Natural killer cell (primary cell): Measurements from ENCODE around the gene GPR22. TPM values are rescaled to one million over a fixed set of nuclear protein-coding genes. Genes with fewer than 3 reads are reported as not detected.

ENCODE experiments used
- ATAC-seq, 3 donors: fragments of 150-1000 bp in 2 of 3; fragments of 200-7000 bp in 1 of 3; cut with Tn5 transposase; 1 replicate in 1 of 3; 2 replicates in 2 of 3; pipeline ENCODE4 v1.10.0; 2021; ENCODE audit warnings: mild to moderate bottlenecking in 2 of 3, moderate library complexity in 2 of 3
- DNase-seq, 2 donors: peaks; one replicate each; pipeline versions ENCODE4 v3.0.0 to v3.0.0-alpha.2; 2013 to 2021; ENCODE audit warnings: mixed read lengths in 1 of 2
- H3K27ac ChIP-seq: one replicate; pipeline ENCODE4 v1.5.1; 2013; ENCODE audit warnings: mild to moderate bottlenecking, low read length
- H3K27me3 ChIP-seq: one replicate; pipeline ENCODE4 v1.6.1; 2013; ENCODE audit warnings: low read length; ENCODE audit not compliant: control insufficient read depth, insufficient read depth
- H3K36me3 ChIP-seq: one replicate; pipeline ENCODE4 v1.6.1; 2013; ENCODE audit warnings: low read length; ENCODE audit not compliant: control insufficient read depth, insufficient read depth
- H3K4me1 ChIP-seq: one replicate; pipeline ENCODE4 v1.6.1; 2013; ENCODE audit warnings: low read length; ENCODE audit not compliant: control insufficient read depth, insufficient read depth
- H3K4me3 ChIP-seq: one replicate; pipeline ENCODE4 v1.5.1; 2013; ENCODE audit warnings: low read length
- H3K9me3 ChIP-seq: one replicate; pipeline ENCODE4 v1.6.1; 2013; ENCODE audit warnings: low read length; ENCODE audit not compliant: control insufficient read depth, insufficient read depth
- H3K27ac Mint-ChIP-seq, 2 donors: one replicate each; pipeline ENCODE4 v1.8.0; 2022; ENCODE audit warnings: mild to moderate bottlenecking in 2 of 2, mixed read lengths in 2 of 2, moderate library complexity in 1 of 2
- H3K27me3 Mint-ChIP-seq, 2 donors: one replicate each; pipeline ENCODE4 v1.8.0; 2022; ENCODE audit warnings: low read depth in 2 of 2, mixed read lengths in 2 of 2
- H3K36me3 Mint-ChIP-seq: one replicate; pipeline ENCODE4 v1.8.0; 2022; ENCODE audit warnings: mixed read lengths
- H3K4me1 Mint-ChIP-seq, 2 donors: one replicate each; pipeline ENCODE4 v1.8.0; 2022; ENCODE audit warnings: mixed read lengths in 2 of 2
- H3K4me3 Mint-ChIP-seq: one replicate; pipeline ENCODE4 v1.8.0; 2022; ENCODE audit warnings: mild to moderate bottlenecking, moderate library complexity, mixed read lengths
- H3K9me3 Mint-ChIP-seq, 2 donors: one replicate each; pipeline ENCODE4 v1.8.0; 2022; ENCODE audit warnings: mixed read lengths in 2 of 2
- WGBS: methylation state at CpG from one replicate; pipeline ENCODE4 v1.1.7; 2013; ENCODE audit warnings: missing lambda C conversion rate; ENCODE audit not compliant: insufficient coverage; 5-methylcytosine and 5-hydroxymethylcytosine counted together
- intact Hi-C: fragments of 100-400 bp; cut with micrococcal nuclease; formaldehyde crosslinking; loops from one replicate; pipeline ENCODE4 v1.14.2; 2022
- total RNA-seq, 4 donors: library from RNA; stranded (reverse); fragments of 120-200 nt in 1 of 4; gene quantifications; one replicate each; pipeline versions ENCODE4 v1.2.3 to v1.2.4, GENCODE V29; 2013 to 2022
- TF ChIP-seq, protein P1 (sequence below): fragments of 200-600 bp; IDR thresholded peaks from one replicate; pipeline ENCODE4 v1.8.0; 2022; ENCODE audit warnings: antibody characterized with exemption

The GPR22 gene
- total RNA-seq, 3 donors from 2014 or later (not counting 1 experiment from before 2014, with no cell fraction given): not detected

DNA sequence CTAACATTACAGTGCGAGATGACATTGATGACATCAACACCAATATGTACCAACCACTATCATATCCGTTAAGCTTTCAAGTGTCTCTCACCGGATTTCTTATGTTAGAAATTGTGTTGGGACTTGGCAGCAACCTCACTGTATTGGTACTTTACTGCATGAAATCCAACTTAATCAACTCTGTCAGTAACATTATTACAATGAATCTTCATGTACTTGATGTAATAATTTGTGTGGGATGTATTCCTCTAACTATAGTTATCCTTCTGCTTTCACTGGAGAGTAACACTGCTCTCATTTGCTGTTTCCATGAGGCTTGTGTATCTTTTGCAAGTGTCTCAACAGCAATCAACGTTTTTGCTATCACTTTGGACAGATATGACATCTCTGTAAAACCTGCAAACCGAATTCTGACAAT lies 4.3 kb downstream of the GPR22 start:
- Histone ChIP-seq H3K9me3 (no peaks in the 10 kb centered on the region), H3K36me3 (no peaks in the 10 kb centered on the region), H3K27me3 (no peaks in the 10 kb centered on the region), H3K27ac (no peak overlapping the region), H3K4me3 (no peak overlapping the region), H3K4me1 (no peaks in the 10 kb centered on the region)
- no peaks in the 10 kb centered on the region for H3K36me3 Mint-ChIP-seq
- DNase-seq (no peak), ATAC-seq (no peak)
- H3K4me3 Mint-ChIP-seq: no peak overlapping the region
- intact Hi-C loops: no loop called here
- H3K27me3 Mint-ChIP-seq: no peaks in the 10 kb centered on the region
- 86% methylated on average over 2 of the region's 5 CpGs for WGBS
- H3K27ac Mint-ChIP-seq: no peak overlapping the region
- H3K4me1 Mint-ChIP-seq: peaks cover 2 to 6% of the 10 kb centered on the region in 2 donors
- TF ChIP-seq, protein P1, sequence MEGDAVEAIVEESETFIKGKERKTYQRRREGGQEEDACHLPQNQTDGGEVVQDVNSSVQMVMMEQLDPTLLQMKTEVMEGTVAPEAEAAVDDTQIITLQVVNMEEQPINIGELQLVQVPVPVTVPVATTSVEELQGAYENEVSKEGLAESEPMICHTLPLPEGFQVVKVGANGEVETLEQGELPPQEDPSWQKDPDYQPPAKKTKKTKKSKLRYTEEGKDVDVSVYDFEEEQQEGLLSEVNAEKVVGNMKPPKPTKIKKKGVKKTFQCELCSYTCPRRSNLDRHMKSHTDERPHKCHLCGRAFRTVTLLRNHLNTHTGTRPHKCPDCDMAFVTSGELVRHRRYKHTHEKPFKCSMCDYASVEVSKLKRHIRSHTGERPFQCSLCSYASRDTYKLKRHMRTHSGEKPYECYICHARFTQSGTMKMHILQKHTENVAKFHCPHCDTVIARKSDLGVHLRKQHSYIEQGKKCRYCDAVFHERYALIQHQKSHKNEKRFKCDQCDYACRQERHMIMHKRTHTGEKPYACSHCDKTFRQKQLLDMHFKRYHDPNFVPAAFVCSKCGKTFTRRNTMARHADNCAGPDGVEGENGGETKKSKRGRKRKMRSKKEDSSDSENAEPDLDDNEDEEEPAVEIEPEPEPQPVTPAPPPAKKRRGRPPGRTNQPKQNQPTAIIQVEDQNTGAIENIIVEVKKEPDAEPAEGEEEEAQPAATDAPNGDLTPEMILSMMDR: no peak
- no peaks in the 10 kb centered on the region for H3K9me3 Mint-ChIP-seq

DNA sequence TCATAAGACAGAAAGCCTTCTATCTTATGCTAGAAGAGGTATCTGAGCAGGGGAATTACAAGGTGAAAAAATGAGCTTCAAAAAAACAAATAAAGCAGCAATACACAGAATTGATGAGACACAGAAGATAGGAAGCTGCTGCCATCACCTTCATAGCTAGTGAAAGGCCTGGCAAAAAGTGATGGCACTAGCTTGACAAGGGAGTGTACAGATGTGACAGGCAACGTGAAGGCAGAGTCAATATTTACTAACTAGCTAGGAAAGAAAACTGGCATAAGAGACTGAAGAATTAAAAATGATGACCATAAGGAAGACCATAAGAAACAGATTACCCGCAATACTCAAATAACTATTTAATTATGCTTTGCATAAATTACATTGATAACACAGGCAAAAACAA lies 9.4 kb downstream of the GPR22 start:
- H3K36me3 ChIP-seq: no peaks in the 10 kb centered on the region
- H3K27me3 ChIP-seq: no peaks in the 10 kb centered on the region
- H3K27me3 Mint-ChIP-seq: no peaks in the 10 kb centered on the region
- no peak overlapping the region for H3K4me3 Mint-ChIP-seq
- ATAC-seq: no peak
- H3K4me1 Mint-ChIP-seq: peaks cover 7 to 15% of the 10 kb centered on the region in 2 donors
- DNase-seq: no peak
- 93% methylated on average over 1 of the region's 2 CpGs for WGBS
- H3K27ac Mint-ChIP-seq: no peak overlapping the region
- H3K9me3 Mint-ChIP-seq: no peaks in the 10 kb centered on the region
- TF ChIP-seq, protein P1: no peak
- intact Hi-C loops: no loop called here
- no peak overlapping the region for H3K4me3 ChIP-seq
- H3K36me3 Mint-ChIP-seq: no peaks in the 10 kb centered on the region
- H3K9me3 ChIP-seq: no peaks in the 10 kb centered on the region
- H3K4me1 ChIP-seq: no peaks in the 10 kb centered on the region
- no peak overlapping the region for H3K27ac ChIP-seq

DNA sequence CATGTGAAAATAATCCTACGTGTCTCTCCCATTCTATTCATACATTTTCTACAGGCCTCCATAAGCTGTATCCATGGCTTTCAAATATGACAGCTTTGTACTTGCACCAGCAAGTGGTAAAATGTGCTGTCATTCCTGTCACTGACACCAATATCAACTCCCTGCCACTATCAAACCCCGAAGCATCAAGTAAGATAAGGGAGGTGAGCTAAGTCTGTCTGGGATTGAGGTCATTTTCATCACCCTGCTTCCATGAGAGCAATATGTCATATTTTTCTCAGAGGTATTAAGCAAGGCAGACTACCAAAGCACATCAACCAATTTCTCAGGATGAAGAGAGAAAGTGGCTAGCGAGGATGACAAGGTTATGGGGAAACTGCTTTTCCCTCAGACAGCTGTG lies 11.1 kb downstream of the GPR22 start:
- Histone ChIP-seq H3K9me3 (no peaks in the 10 kb centered on the region), H3K4me3 (no peak overlapping the region), H3K4me1 (no peaks in the 10 kb centered on the region), H3K27ac (no peak overlapping the region), H3K36me3 (no peaks in the 10 kb centered on the region), H3K27me3 (no peaks in the 10 kb centered on the region)
- no peak overlapping the region for H3K4me3 Mint-ChIP-seq
- no peak for DNase-seq
- ATAC-seq: no peak
- 94% methylated on average over 1 of the region's 3 CpGs for WGBS
- intact Hi-C loops: no loop called here
- no peak overlapping the region for H3K27ac Mint-ChIP-seq
- no peaks in the 10 kb centered on the region for H3K27me3 Mint-ChIP-seq
- H3K4me1 Mint-ChIP-seq: peaks cover 16 to 27% of the 10 kb centered on the region in 2 donors
- H3K36me3 Mint-ChIP-seq: no peaks in the 10 kb centered on the region
- H3K9me3 Mint-ChIP-seq: no peaks in the 10 kb centered on the region
- TF ChIP-seq, protein P1: no peak

DNA sequence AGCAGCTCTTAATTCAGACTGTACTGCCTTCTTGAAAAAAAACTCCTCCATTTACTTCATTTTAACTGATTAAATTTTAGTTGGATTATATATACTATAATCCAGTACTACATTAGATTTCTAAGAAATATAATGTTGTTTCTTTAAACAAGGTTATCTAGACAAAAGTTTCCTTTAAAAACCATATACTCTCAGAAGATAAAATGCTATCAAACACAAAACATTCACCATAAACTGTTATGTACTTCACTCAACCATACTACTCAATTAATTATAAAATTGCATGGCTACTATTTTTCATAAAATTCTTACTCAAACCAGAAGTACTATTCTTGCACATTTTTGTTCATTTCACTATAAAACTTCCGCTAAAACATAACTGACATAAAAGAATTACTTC lies 12.7 kb downstream of the GPR22 start:
- H3K36me3 Mint-ChIP-seq: no peaks in the 10 kb centered on the region
- TF ChIP-seq, protein P1: no peak
- intact Hi-C loops: no loop called here
- H3K9me3 Mint-ChIP-seq: no peaks in the 10 kb centered on the region
- DNase-seq (no peak), ATAC-seq (no peak)
- H3K27ac ChIP-seq: no peak overlapping the region
- peaks cover 20 to 32% of the 10 kb centered on the region in 2 donors for H3K4me1 Mint-ChIP-seq
- no peaks in the 10 kb centered on the region for H3K9me3 ChIP-seq
- no peaks in the 10 kb centered on the region for H3K27me3 ChIP-seq
- no peaks in the 10 kb centered on the region for H3K4me1 ChIP-seq
- no peaks in the 10 kb centered on the region for H3K36me3 ChIP-seq
- H3K4me3 ChIP-seq: no peak overlapping the region
- no peak overlapping the region for H3K27ac Mint-ChIP-seq
- no peak overlapping the region for H3K4me3 Mint-ChIP-seq
- WGBS: no CpG with 5 or more reads among the region's 1 CpG
- H3K27me3 Mint-ChIP-seq: no peaks in the 10 kb centered on the region
